GM12891 (cell line): ENCODE results near the gene DUSP23.

Experiments
- PAX5 ChIP-seq: IDR thresholded peaks from 2 replicates; pipeline ENCODE4 v1.6.1; 2011; ENCODE audit warnings: low read length, moderate library complexity, mild to moderate bottlenecking; ENCODE audit not compliant: insufficient read depth, severe bottlenecking
- POLR2AphosphoS5 ChIP-seq: IDR thresholded peaks from 2 replicates; pipeline ENCODE4 v1.6.1; 2011; ENCODE audit warnings: low read depth, low read length, control low read depth

DNA sequence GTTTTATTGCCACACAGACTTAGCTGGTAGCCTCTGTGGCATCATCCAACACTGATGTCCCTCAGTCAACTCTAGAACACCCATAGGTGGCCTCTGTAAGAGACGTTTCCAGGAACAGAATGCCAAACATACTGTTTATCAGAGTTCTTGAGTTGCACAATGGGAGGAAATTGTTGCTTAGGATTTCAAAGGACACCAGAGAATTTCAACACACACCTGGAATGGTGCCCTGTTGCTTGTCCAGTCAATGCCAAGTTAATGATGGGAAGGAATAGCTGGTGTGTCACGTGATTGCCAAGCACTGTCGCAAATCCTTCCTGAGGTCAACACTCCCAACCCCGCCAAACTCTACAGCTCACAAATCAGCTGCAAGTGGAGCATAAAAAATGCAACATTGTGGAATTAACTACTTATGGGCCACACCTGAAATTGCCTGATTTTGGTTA is 28.6 kb upstream of the DUSP23 start:
- no peak for TF ChIP-seq POLR2AphosphoS5
- TF ChIP-seq PAX5: no peak
